HG03565 (cell line): Measurements from ENCODE around the gene HBG1.
"Not testable (repeated sequence)": the region's sequence is repeated elsewhere in the genome, so short reads cannot be mapped to it uniquely, and the experiment has no call there.

Experiments used
- ATAC-seq: cut with Tn5 transposase; IDR thresholded peaks from one replicate; pipeline ENCODE4 v1.9.1; 2021; ENCODE audit warnings: mild to moderate bottlenecking, moderate library complexity; ENCODE audit not compliant: unreplicated experiment

HBG1 gene

GRCh38 chr11:5249807-5250396 is at the start of gene HBG1:
TSS of gene HBG1 (minus strand) at chr11:5249857. CDS start at chr11:5249804, 53 bp downstream.
- ATAC-seq = not testable (repeated sequence)

- no peak for ATAC-seq
Observed at GRCh38 chr11:5298451-5298850, 48.8 kb upstream of the HBG1 start.

- no peak for ATAC-seq
Observed at GRCh38 chr11:5297721-5298323, 48.2 kb upstream of the HBG1 start.

- ATAC-seq = not testable (repeated sequence)
Observed at GRCh38 chr11:5294342-5294995, 44.8 kb upstream of the HBG1 start.

- ATAC-seq = no peak
Observed at GRCh38 chr11:5293028-5293427, 43.4 kb upstream of the HBG1 start.

GRCh38 chr11:5291207-5291838 is 41.7 kb upstream of the HBG1 start:
- ATAC-seq = peak; percentile 93

DNA sequence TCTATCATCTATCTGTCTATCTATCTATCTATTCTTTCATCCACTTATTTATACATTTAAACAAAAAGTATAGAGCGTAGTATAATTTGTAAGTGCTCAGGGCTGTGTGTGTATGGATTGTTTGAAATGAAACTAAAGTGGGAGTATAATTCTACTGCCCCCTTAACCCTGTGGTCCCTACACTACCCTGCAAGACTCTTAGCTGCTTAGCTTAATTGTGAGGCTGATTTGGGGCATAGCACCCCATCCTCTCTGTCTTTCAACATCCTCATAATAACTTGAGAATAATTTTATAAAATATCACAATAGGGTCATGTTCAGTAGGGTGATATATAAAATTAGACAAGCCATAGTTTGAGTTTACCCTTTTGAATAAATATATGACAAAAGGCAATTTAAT is 40.4 kb upstream of the HBG1 start:
- no peak for ATAC-seq

DNA sequence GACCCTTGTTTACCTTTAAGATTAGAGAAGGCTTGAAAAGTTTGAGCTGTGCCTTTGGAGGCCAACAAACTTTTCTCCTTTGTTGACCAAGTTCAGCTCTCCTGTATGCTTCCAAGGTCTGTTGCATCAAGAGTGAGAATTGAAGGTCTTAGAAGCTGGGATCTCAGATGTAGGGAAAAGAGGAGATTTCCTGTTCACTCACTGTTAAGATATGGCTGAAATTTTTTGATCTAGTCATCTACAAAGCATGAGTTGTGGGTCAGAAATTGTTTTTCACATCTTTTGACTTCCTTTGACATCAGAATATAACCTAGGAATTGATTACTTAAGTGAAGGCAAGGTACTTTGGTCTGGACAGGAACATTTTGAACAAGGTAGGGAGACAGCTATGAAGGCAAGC is 40.0 kb upstream of the HBG1 start:
- ATAC-seq = no peak

DNA sequence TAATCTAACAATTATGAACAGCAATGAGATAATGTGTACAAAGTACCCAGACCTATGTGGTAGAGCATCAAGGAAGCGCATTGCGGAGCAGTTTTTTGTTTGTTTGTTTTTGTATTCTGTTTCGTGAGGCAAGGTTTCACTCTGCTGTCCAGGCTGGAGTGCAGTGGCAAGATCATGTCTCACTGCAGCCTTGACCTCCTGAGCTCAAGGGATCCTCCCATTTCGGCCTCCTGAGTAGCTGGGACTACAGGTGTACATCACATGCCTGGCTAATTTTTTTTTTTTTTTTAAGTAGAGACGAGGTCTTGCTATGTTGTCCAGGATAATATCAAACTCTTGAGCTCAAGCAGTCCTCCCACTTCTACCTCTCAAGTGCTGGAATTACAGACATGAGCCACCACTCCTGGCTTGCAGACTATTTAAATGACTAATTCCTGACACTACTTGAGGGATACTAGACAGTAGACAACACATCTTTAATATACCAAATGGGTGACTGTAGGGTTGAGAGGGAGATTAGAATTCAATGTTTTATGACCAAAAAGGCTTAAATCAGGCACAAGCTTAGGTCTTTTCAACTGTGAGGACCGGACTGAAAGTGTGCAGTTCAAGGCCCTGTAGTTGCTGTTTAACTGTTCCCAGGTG is 39.4 kb upstream of the HBG1 start:
- no peak for ATAC-seq

DNA sequence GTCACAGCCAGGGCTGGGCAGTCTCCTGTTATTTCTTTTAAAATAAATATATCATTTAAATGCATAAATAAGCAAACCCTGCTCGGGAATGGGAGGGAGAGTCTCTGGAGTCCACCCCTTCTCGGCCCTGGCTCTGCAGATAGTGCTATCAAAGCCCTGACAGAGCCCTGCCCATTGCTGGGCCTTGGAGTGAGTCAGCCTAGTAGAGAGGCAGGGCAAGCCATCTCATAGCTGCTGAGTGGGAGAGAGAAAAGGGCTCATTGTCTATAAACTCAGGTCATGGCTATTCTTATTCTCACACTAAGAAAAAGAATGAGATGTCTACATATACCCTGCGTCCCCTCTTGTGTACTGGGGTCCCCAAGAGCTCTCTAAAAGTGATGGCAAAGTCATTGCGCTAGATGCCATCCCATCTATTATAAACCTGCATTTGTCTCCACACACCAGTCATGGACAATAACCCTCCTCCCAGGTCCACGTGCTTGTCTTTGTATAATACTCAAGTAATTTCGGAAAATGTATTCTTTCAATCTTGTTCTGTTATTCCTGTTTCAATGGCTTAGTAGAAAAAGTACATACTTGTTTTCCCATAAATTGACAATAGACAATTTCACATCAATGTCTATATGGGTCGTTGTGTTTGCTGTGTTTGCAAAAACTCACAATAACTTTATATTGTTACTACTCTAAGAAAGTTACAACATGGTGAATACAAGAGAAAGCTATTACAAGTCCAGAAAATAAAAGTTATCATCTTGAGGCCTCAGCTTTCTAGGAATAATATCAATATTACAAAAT is 38.6 kb upstream of the HBG1 start:
- no peak for ATAC-seq

GRCh38 chr11:5286901-5287300 is 37.2 kb upstream of the HBG1 start:
- ATAC-seq = no peak

DNA sequence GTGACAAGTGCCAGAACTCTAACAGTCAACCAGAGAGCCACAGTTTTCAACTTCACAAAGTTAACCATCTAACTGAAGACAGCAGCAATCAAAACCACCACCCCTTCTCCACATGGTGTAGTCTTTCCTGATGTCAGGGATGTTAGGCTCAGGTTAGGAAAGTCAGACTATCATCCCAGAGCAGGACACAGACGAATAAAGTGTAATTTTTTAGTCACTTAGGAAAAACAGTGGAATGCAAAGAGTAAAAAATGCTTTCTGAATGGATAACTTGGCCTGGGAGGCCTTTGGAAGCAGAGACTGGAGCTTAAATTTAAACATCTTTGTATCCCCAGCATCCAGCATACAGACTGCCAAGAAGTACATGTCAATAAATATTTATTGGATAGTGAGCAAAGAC is 36.7 kb upstream of the HBG1 start:
- no peak for ATAC-seq

DNA sequence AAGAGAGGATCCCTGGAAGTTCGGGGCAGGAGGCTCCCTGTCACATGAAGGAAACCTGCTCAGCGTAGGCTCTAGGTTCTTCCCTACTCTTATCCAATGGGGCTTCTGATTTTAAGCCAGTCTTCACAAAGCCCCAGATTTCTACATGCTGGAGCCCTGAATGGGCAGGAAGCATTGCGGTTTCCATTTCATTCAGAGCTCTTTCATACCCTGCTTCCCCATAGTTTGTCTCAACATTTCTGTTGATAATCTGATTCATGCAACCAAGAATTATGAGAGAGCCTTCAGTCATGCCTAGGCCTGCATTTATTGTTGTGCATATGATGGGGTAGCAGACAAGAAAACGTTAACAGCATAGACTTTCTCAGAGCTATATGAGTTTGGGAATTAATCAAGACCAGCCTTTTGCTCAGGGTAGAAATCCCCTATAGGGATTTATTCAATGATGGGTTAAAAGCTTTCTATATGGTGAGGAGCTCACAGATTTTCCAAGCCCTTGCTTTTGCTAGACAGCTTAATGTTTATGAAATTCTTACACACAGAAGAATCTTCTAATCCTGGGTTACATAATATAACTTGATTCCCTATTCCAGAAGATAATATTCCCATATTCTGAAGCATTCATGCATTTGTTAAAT is 36.2 kb upstream of the HBG1 start:
- no peak for ATAC-seq

GRCh38 chr11:5284637-5285036 is 35.0 kb upstream of the HBG1 start:
- ATAC-seq = no peak

DNA sequence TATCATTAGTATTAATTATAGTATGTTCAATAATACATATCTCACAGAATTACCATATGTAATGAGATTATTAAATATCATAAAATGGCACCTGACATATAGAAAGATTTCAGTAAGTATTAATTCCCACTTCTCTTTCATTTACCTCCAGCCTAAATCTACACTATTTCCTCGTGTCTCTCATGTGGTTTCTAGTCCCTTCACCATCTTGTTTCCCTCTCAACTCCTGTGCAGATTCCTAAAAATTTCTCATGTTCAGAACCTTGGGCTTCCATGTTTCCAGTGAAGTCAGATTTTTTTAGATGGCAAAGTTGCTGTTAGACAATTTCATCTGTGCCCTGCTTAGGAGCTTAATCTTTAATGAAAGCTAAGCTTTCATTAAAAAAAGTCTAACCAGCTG is 34.2 kb upstream of the HBG1 start:
- ATAC-seq = no peak

- ATAC-seq = no peak
Observed at GRCh38 chr11:5283086-5283485, 33.4 kb upstream of the HBG1 start.

GRCh38 chr11:5282628-5283027 is 33.0 kb upstream of the HBG1 start:
- ATAC-seq = no peak

- ATAC-seq = no peak
Observed at GRCh38 chr11:5281596-5281995, 31.9 kb upstream of the HBG1 start.

DNA sequence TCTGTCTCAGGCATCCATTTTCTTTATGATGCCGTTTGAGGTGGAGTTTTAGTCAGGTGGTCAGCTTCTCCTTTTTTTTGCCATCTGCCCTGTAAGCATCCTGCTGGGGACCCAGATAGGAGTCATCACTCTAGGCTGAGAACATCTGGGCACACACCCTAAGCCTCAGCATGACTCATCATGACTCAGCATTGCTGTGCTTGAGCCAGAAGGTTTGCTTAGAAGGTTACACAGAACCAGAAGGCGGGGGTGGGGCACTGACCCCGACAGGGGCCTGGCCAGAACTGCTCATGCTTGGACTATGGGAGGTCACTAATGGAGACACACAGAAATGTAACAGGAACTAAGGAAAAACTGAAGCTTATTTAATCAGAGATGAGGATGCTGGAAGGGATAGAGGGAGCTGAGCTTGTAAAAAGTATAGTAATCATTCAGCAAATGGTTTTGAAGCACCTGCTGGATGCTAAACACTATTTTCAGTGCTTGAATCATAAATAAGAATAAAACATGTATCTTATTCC is 31.0 kb upstream of the HBG1 start:
- ATAC-seq = peak; percentile 90

- ATAC-seq = no peak
Observed at GRCh38 chr11:5279471-5280090, 29.9 kb upstream of the HBG1 start.
